Right lobe of liver (tissue), 6 donors: Measurements from ENCODE around the gene THSD7B. TPM values are rescaled to one million over a fixed set of nuclear protein-coding genes. Genes with fewer than 3 reads are reported as not detected.

Source experiments
- ATAC-seq, 4 donors: fragments of 200-7000 bp; cut with Tn5 transposase; one replicate each; pipeline ENCODE4 v1.9.1; 2020; ENCODE audit warnings: mild to moderate bottlenecking in 4 of 4, moderate library complexity in 4 of 4
- DNase-seq, 3 donors: peaks; one replicate each; pipeline ENCODE4 v3.0.0-alpha.2; 2020
- H3K27ac ChIP-seq, 3 donors: fragments of 200-600 bp; one replicate each; pipeline ENCODE4 v1.8.0; 2022
- H3K27me3 ChIP-seq, 2 donors: fragments of 200-600 bp; one replicate each; pipeline ENCODE4 v1.8.0; 2022
- H3K36me3 ChIP-seq, 4 donors: fragments of 200-600 bp; sonication (generic) in 1 of 4; one replicate each; pipeline versions ENCODE4 v1.5.1 to v1.8.0; 2017 to 2022; ENCODE audit warnings: control low read depth in 1 of 4
- H3K4me1 ChIP-seq, 4 donors: fragments of 200-600 bp; sonication (generic) in 1 of 4; one replicate each; pipeline versions ENCODE4 v1.5.1 to v1.8.0; 2017 to 2022; ENCODE audit warnings: control low read depth in 1 of 4
- H3K4me3 ChIP-seq, 3 donors: fragments of 200-600 bp; one replicate each; pipeline ENCODE4 v1.8.0; 2022
- H3K9me3 ChIP-seq, 4 donors: fragments of 200-600 bp; sonication (generic) in 1 of 4; one replicate each; pipeline versions ENCODE4 v1.5.1 to v1.8.0; 2017 to 2022; ENCODE audit warnings: control low read depth in 1 of 4
- CTCF ChIP-seq, 4 donors: fragments of 200-600 bp in 3 of 4; fragments of 450-650 bp in 1 of 4; IDR thresholded peaks; one replicate each; pipeline versions ENCODE4 v1.5.1 to v1.8.0; 2016 to 2022; ENCODE audit warnings: antibody characterized with exemption in 4 of 4, mild to moderate bottlenecking in 2 of 4
- POLR2A ChIP-seq: fragments of 450-650 bp; IDR thresholded peaks from one replicate; pipeline ENCODE4 v1.6.1; 2017; ENCODE audit warnings: antibody characterized with exemption, mild to moderate bottlenecking
- WGBS: methylation state at CpG from one replicate; pipeline ENCODE4 v1.1.6; 2018; ENCODE audit warnings: low coverage, low lambda C conversion rate; ENCODE audit not compliant: insufficient coverage; ENCODE audit errors: missing lambda C conversion rate; 5-methylcytosine and 5-hydroxymethylcytosine counted together
- intact Hi-C, 2 donors: fragments of 100-400 bp; cut with DNase I; formaldehyde crosslinking; loops; one replicate each; pipeline versions ENCODE4 v1.11.2 to v1.14.1; 2022
- total RNA-seq, 6 experiments: library from RNA; depleted of rRNA in 2 of 6; stranded (reverse); fragments of >200 nt in 2 of 6; fragmentation: NEBNext Ultra II Directional in 3 of 6; extraction: Animal tissue kit (Norgen Biotek cat#: 25700) in 3 of 6; gene quantifications; one replicate each; pipeline versions ENCODE4 v1.1.0 to v1.2.4, GENCODE V29; 2016 to 2023
- donor health status: DM: no; HTN: yes; CAD: no.
- donor health status: DM: no; HTN: no; CAD: no.
- donor health status: DM: no; HTN: no; CAD: no.
- donor health status: DM: no; HTN: yes; CAD: no.
- donor health status: DM: no; HTN: yes; CAD: no.

The THSD7B gene
- total RNA-seq, 6 experiments from 2014 or later, result 0.07 to 0.89 (median 0.24) TPM

DNA sequence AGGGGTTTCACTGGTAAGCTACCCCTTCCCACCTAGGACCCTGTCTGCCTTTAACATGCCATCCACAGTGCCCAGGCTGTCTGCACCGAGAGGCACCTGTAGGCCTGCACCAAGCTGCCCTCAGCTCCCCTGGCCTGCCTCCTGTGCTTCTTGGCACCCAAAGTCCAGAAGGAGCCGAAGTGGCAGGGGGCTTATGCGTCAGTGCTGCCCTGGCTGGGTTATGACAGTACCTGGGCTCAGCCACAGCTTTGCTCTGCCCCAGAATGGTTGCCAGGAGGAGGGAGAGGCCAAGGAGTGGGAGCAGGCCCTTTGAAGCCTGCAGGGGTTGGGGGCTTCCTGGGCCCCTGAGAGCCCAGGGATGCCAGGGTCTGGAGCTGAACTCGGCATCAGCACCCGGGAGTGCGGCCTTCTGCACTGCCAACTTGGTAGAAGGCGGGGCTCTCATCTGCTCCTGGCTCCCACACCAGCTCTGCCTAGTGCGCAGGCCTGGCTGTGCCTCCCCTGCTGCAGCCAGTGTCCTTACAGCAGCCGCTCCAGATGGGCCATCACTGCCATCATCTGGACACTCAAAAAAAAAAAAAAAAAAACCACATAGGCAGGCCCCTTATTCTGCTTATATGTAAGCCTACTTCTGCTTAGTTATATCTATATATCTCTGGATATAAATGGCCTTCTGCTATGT is 155.4 kb downstream of the THSD7B start:
- intact Hi-C loops, result no loop called here
- no peak overlapping the region for H3K27ac ChIP-seq
- peak in 2 of 4 donors; percentile 28 to 54 for ATAC-seq
- WGBS, result 57% methylated on average over 1 of the region's 9 CpGs
- TF ChIP-seq CTCF (IDR thresholded peaks at IDR 0.05) (peak in 1 of 4 donors; percentile 6), POLR2A (no peak)
- H3K4me3 ChIP-seq, result no peak overlapping the region
- no peaks in the 10 kb centered on the region for H3K27me3 ChIP-seq
- no peaks in the 10 kb centered on the region for H3K36me3 ChIP-seq
- no peak for DNase-seq
- H3K4me1 ChIP-seq, result no peaks in the 10 kb centered on the region
- H3K9me3 ChIP-seq, result no peaks in the 10 kb centered on the region

DNA sequence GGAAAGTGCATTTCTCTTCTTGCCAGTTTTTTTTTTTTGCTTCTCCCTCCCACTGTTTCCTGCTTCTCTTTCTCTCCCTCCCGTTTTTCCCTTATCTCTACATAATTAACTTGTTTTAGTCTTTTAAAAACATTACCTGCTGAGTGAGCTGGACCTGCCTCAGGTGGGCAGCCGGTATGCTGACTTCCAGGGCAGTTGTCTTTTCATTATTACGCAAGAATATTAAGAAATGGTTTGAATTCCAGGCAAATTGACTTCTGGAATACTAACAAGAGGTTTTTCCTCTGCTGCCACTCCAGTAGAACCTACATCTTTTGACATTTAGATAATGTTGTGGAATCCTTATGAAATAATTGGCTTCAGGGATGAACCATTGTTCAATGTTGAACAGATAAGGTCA is 161.8 kb downstream of the THSD7B start:
- intact Hi-C loops, result no loop called here
- 26% methylated on average over 3 of the region's 3 CpGs for WGBS
- DNase-seq (no peak), ATAC-seq (no peak)
- H3K27ac ChIP-seq, result no peak overlapping the region
- H3K27me3 ChIP-seq, result no peaks in the 10 kb centered on the region
- H3K9me3 ChIP-seq, result no peaks in the 10 kb centered on the region
- no peak overlapping the region for H3K4me3 ChIP-seq
- TF ChIP-seq CTCF (IDR thresholded peaks at IDR 0.05) (no peak), POLR2A (no peak)
- no peaks in the 10 kb centered on the region for H3K36me3 ChIP-seq
- no peaks in the 10 kb centered on the region for H3K4me1 ChIP-seq

GRCh38 chr2:136929531-136929930 is 164.2 kb downstream of the THSD7B start:
- no peak overlapping the region for H3K4me3 ChIP-seq
- H3K4me1 ChIP-seq, result no peaks in the 10 kb centered on the region
- no peak overlapping the region for H3K27ac ChIP-seq
- DNase-seq (no peak), ATAC-seq (no peak)
- no peaks in the 10 kb centered on the region for H3K36me3 ChIP-seq
- intact Hi-C loops, result no loop called here
- H3K27me3 ChIP-seq, result no peaks in the 10 kb centered on the region
- no peaks in the 10 kb centered on the region for H3K9me3 ChIP-seq
- no peak for TF ChIP-seq POLR2A
- TF ChIP-seq CTCF (IDR thresholded peaks at IDR 0.05), result no peak
- 38% methylated on average over 2 of the region's 2 CpGs for WGBS

DNA sequence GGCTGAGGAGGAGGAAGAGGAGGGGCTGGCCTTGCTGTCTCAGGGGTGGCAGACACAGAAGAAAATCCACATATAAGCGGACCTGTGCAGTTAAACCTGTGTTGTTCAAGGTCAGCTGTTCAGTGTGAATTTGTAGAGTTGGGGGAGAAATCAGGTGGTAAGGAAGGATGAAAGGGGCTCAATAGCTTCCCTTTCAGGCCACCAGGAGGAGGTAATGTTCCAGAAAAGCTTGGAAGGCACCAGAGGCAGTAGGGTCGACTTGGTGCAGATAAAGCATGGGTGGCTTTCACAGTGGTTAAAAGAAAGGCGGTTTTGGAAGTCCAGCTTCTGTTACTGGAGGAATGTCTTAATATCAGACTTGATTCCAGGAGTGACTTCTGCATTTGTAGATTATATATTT is 167.4 kb downstream of the THSD7B start:
- TF ChIP-seq CTCF (IDR thresholded peaks at IDR 0.05), result peak; percentile 7 to 32 (median 10)
- TF ChIP-seq POLR2A, result no peak
- Histone ChIP-seq H3K4me3 (no peak overlapping the region), H3K36me3 (no peaks in the 10 kb centered on the region), H3K27me3 (no peaks in the 10 kb centered on the region), H3K9me3 (no peaks in the 10 kb centered on the region), H3K4me1 (no peaks in the 10 kb centered on the region), H3K27ac (no peak overlapping the region)
- ATAC-seq, result peak in 2 of 4 donors; percentile 25 to 36
- no peak for DNase-seq
- 28% methylated on average over 3 of the region's 3 CpGs for WGBS
- intact Hi-C loops, result no loop called here
